Measurements from ENCODE around the gene FBXW5. TPM values are rescaled to one million over a fixed set of nuclear protein-coding genes. Genes with fewer than 3 reads are reported as not detected.

The FBXW5 gene
- total RNA-seq, 1 experiment from 2014 or later, result 88.0 TPM

DNA sequence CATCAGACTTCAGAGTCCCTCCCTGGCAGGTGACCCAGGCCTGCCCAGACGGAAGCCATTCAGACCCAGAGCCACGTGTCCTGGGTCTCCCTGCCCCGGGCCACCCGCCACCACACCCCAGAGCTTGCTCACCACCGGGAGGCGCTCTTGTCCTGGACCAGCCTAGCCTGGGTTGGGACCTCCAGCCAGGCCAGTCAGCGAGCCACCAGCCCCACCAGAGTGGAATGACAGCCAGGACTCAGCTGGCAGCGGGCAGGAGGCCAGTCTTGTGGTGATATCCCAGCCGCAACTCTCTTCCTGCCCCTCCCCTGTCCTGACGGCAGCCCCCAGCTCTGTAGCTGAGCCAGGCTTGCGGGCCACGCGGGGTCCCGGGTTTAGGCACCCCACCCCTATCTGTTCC lies 31.1 kb upstream of the FBXW5 start:
- H3K4me1 ChIP-seq (ENCODE audit: control insufficient read depth in 1 of 2, insufficient read depth in 2 of 2, low read length in 2 of 2), result peaks cover 2 to 32% of the 10 kb centered on the region in 2 experiments; a peak in 3 of 4 replicates
- no peak for TF ChIP-seq ZNF274 (IDR thresholded peaks at IDR 0.05; ENCODE audit: low read depth, low read length)
- TF ChIP-seq, protein P1, sequence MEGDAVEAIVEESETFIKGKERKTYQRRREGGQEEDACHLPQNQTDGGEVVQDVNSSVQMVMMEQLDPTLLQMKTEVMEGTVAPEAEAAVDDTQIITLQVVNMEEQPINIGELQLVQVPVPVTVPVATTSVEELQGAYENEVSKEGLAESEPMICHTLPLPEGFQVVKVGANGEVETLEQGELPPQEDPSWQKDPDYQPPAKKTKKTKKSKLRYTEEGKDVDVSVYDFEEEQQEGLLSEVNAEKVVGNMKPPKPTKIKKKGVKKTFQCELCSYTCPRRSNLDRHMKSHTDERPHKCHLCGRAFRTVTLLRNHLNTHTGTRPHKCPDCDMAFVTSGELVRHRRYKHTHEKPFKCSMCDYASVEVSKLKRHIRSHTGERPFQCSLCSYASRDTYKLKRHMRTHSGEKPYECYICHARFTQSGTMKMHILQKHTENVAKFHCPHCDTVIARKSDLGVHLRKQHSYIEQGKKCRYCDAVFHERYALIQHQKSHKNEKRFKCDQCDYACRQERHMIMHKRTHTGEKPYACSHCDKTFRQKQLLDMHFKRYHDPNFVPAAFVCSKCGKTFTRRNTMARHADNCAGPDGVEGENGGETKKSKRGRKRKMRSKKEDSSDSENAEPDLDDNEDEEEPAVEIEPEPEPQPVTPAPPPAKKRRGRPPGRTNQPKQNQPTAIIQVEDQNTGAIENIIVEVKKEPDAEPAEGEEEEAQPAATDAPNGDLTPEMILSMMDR (IDR thresholded peaks at IDR 0.05 in 2 of 3, conservative IDR thresholded peaks at IDR 0.05 in 1 of 3; ENCODE audit: borderline replicate concordance in 1 of 3, insufficient read depth in 1 of 3, low read depth in 2 of 3, low read length in 2 of 3), result peak in 2 of 3 experiments; percentile 43 to 55; a peak in 5 of 6 replicates
- no peaks in the 10 kb centered on the region for H3K27me3 ChIP-seq (ENCODE audit: insufficient read depth, low read length)
- ChIA-PET CTCF (interaction anchor here (1.0 to 2.0 kb wide), 4 partner anchors 10 to 93 kb away, joined by 3 to 8 read pairs (median 6); partner anchors contain the start of gene PAXX), RAD21 (ENCODE audit: low non-redundant PET in 1 of 2, low total read pairs in 2 of 2, uncharacterized antibody in 2 of 2, unreplicated experiment in 2 of 2) (no interaction called here), POLR2A (no interaction called here)
- intact Hi-C loops (cut with micrococcal nuclease), result no loop called here
- H3K27ac ChIP-seq (ENCODE audit: low read depth, low read length), result no peak overlapping the region; the same call in 1 of the 2 replicates
- no peak for DNase-seq (ENCODE audit: low read depth, low spot score)
- no peaks in the 10 kb centered on the region for H3K9me3 ChIP-seq (ENCODE audit: control insufficient read depth in 1 of 2, insufficient read depth in 1 of 2, low read depth in 1 of 2, low read length in 2 of 2)
- BruUV-seq (replicated peaks), result no TSS peak
- no peak overlapping the region for H3K9ac ChIP-seq (ENCODE audit: low read length)
- no peaks in the 10 kb centered on the region for H3K36me3 ChIP-seq (ENCODE audit: control insufficient read depth in 1 of 2, insufficient read depth in 2 of 2, low read length in 2 of 2)
- H4K20me1 ChIP-seq (ENCODE audit: insufficient read depth), result no peaks in the 10 kb centered on the region
- H2AFZ ChIP-seq (ENCODE audit: low read depth, low read length, poor library complexity, severe bottlenecking), result no peak overlapping the region
- ATAC-seq, result no peak
- no peak overlapping the region for H3K4me3 ChIP-seq (replicated peaks in 1 of 2; ENCODE audit: low read depth in 1 of 2, low read length in 2 of 2)
- H3K79me2 ChIP-seq (ENCODE audit: insufficient read depth, low read length), result no peaks in the 10 kb centered on the region
- H3K4me2 ChIP-seq (ENCODE audit: low read length), result peak overlapping the region; percentile 32
- H3K9me2 ChIP-seq (ENCODE audit: insufficient read depth), result no peaks in the 10 kb centered on the region

DNA sequence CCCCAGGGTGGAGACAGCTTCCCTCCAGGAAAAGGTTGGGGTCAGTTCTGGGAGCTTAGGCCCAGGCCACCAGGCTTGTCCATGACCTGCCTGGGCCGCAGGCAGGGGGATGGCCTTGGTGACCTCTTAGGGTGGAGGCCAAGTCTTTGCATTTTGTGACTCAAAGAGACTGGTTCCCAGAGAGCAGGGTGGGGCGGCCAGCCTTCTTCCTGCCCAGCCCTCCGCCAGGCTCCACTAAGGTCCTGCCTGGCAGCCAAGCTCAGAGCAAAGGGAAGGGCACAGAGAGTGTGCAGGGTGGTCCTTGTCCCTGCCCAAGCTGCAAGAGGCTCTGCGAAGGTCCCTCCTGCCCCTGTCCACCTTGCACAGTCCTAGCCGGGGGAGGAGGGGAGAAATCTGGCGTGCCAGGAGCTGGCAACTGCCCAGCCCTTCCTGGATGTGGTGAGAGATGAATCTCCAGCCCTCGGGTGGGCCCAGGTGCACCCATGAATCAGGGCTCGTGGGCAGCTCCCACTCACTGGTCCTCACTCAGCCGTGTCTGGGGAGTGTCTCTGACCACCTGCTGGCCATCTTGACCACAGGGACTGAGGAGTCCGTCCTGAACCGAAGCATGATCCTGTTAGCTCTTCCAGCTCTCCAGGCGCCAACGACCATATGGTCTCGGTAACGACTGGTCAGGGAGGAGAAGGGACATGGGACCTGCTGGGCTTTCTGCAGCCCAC lies 30.4 kb upstream of the FBXW5 start:
- TF ChIP-seq CBX3 (IDR thresholded peaks at IDR 0.05; ENCODE audit: low read depth) (no peak), JUND (IDR thresholded peaks at IDR 0.05) (no peak), RAD21 (IDR thresholded peaks at IDR 0.05; ENCODE audit: low read depth) (no peak), SRF (IDR thresholded peaks at IDR 0.05; ENCODE audit: low read depth) (no peak), POLR2AphosphoS5 (IDR thresholded peaks at IDR 0.05; ENCODE audit: low read depth, low read length) (no peak), ZFX (IDR thresholded peaks at IDR 0.05) (no peak), SIN3A (IDR thresholded peaks at IDR 0.05; ENCODE audit: low read depth) (no peak), EZH2phosphoT487 (IDR thresholded peaks at IDR 0.05; ENCODE audit: borderline replicate concordance) (no peak), ELF1 (IDR thresholded peaks at IDR 0.05; ENCODE audit: borderline replicate concordance, low read depth) (no peak), ZNF274 (IDR thresholded peaks at IDR 0.05; ENCODE audit: low read depth, low read length) (no peak)
- TF ChIP-seq, protein P2, sequence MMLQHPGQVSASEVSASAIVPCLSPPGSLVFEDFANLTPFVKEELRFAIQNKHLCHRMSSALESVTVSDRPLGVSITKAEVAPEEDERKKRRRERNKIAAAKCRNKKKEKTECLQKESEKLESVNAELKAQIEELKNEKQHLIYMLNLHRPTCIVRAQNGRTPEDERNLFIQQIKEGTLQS (IDR thresholded peaks at IDR 0.05), result no peak
- TF ChIP-seq, protein P3, sequence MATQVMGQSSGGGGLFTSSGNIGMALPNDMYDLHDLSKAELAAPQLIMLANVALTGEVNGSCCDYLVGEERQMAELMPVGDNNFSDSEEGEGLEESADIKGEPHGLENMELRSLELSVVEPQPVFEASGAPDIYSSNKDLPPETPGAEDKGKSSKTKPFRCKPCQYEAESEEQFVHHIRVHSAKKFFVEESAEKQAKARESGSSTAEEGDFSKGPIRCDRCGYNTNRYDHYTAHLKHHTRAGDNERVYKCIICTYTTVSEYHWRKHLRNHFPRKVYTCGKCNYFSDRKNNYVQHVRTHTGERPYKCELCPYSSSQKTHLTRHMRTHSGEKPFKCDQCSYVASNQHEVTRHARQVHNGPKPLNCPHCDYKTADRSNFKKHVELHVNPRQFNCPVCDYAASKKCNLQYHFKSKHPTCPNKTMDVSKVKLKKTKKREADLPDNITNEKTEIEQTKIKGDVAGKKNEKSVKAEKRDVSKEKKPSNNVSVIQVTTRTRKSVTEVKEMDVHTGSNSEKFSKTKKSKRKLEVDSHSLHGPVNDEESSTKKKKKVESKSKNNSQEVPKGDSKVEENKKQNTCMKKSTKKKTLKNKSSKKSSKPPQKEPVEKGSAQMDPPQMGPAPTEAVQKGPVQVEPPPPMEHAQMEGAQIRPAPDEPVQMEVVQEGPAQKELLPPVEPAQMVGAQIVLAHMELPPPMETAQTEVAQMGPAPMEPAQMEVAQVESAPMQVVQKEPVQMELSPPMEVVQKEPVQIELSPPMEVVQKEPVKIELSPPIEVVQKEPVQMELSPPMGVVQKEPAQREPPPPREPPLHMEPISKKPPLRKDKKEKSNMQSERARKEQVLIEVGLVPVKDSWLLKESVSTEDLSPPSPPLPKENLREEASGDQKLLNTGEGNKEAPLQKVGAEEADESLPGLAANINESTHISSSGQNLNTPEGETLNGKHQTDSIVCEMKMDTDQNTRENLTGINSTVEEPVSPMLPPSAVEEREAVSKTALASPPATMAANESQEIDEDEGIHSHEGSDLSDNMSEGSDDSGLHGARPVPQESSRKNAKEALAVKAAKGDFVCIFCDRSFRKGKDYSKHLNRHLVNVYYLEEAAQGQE (IDR thresholded peaks at IDR 0.05; ENCODE audit: low read depth), result no peak
- TF ChIP-seq, protein P4, sequence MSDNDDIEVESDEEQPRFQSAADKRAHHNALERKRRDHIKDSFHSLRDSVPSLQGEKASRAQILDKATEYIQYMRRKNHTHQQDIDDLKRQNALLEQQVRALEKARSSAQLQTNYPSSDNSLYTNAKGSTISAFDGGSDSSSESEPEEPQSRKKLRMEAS (IDR thresholded peaks at IDR 0.05), result no peak
- ATAC-seq, result no peak
- Histone ChIP-seq H3K27me3 (ENCODE audit: insufficient read depth, low read length) (no peaks in the 10 kb centered on the region), H3K4me3 (replicated peaks in 1 of 2; ENCODE audit: low read depth in 1 of 2, low read length in 2 of 2) (no peak overlapping the region), H3K4me1 (ENCODE audit: control insufficient read depth in 1 of 2, insufficient read depth in 2 of 2, low read length in 2 of 2) (peaks cover 2 to 32% of the 10 kb centered on the region in 2 experiments; a peak in 3 of 4 replicates), H3K36me3 (ENCODE audit: control insufficient read depth in 1 of 2, insufficient read depth in 2 of 2, low read length in 2 of 2) (no peaks in the 10 kb centered on the region), H4K20me1 (ENCODE audit: insufficient read depth) (no peaks in the 10 kb centered on the region), H2AFZ (ENCODE audit: low read depth, low read length, poor library complexity, severe bottlenecking) (no peak overlapping the region), H3K9me2 (ENCODE audit: insufficient read depth) (no peaks in the 10 kb centered on the region), H3K79me2 (ENCODE audit: insufficient read depth, low read length) (no peaks in the 10 kb centered on the region), H3K9me3 (ENCODE audit: control insufficient read depth in 1 of 2, insufficient read depth in 1 of 2, low read depth in 1 of 2, low read length in 2 of 2) (no peaks in the 10 kb centered on the region), H3K9ac (ENCODE audit: low read length) (no peak overlapping the region), H3K4me2 (ENCODE audit: low read length) (peak overlapping the region; percentile 32), H3K27ac (ENCODE audit: low read depth, low read length) (no peak overlapping the region; the same call in 1 of the 2 replicates)
- ChIA-PET CTCF (interaction anchor here (1.0 to 2.0 kb wide), 4 partner anchors 9 to 93 kb away, joined by 3 to 8 read pairs (median 6); partner anchors contain the start of gene PAXX), POLR2A (no interaction called here), RAD21 (ENCODE audit: low non-redundant PET in 1 of 2, low total read pairs in 2 of 2, uncharacterized antibody in 2 of 2, unreplicated experiment in 2 of 2) (no interaction called here)
- no TSS peak for BruUV-seq (replicated peaks)
- intact Hi-C loops (cut with micrococcal nuclease), result no loop called here
- no peak for DNase-seq (ENCODE audit: low read depth, low spot score)

Measured in HCT116 (cell line).